GM12864 (cell line): ENCODE results near the gene CTDSPL.

Experiments
- DNase-seq: peaks from one replicate; pipeline ENCODE4 v3.0.0-alpha.2; 2011; ENCODE audit warnings: low read depth
- H3K4me3 ChIP-seq: 2 replicates; pipeline ENCODE4 v1.5.1; 2011; ENCODE audit warnings: mild to moderate bottlenecking, low read depth, low read length, control low read depth
- CTCF ChIP-seq: IDR thresholded peaks from 2 replicates; pipeline ENCODE4 v1.5.1; 2011; ENCODE audit warnings: low read depth, mild to moderate bottlenecking, moderate library complexity, low read length, control low read depth, inconsistent platforms; ENCODE audit errors: missing control alignments

CTDSPL gene

GRCh38 chr3:37820286-37820685, 41.4 kb upstream of the CTDSPL start:
- no peak for DNase-seq
- TF ChIP-seq CTCF = no peak
- H3K4me3 ChIP-seq = no peak overlapping the region

GRCh38 chr3:37823189-37823588, 38.5 kb upstream of the CTDSPL start:
- TF ChIP-seq CTCF = no peak
- DNase-seq = no peak
- no peak overlapping the region for H3K4me3 ChIP-seq

GRCh38 chr3:37824090-37824953, 37.4 kb upstream of the CTDSPL start:
- no peak for DNase-seq
- no peak overlapping the region for H3K4me3 ChIP-seq
- TF ChIP-seq CTCF = no peak

GRCh38 chr3:37824954-37825328, 36.7 kb upstream of the CTDSPL start:
- no peak for TF ChIP-seq CTCF
- H3K4me3 ChIP-seq = no peak overlapping the region
- DNase-seq = no peak

GRCh38 chr3:37825744-37826400, 35.8 kb upstream of the CTDSPL start:
- no peak overlapping the region for H3K4me3 ChIP-seq
- no peak for TF ChIP-seq CTCF
- DNase-seq = no peak

GRCh38 chr3:37826502-37826901, 35.2 kb upstream of the CTDSPL start:
- no peak for DNase-seq
- no peak for TF ChIP-seq CTCF
- no peak overlapping the region for H3K4me3 ChIP-seq
